GM23248 (cell line): Measurements from ENCODE around the gene BTBD18. TPM values are rescaled to one million over a fixed set of nuclear protein-coding genes. Genes with fewer than 3 reads are reported as not detected.

Experiments
- DNase-seq: peaks from one replicate; pipeline ENCODE4 v3.0.0-alpha.2; 2015
- H2AFZ ChIP-seq: fragments of 200-600 bp; sonication (generic); 2 replicates; pipeline ENCODE4 v1.6.1; 2016; ENCODE audit warnings: antibody characterized with exemption
- H3F3A ChIP-seq: fragments of 200-600 bp; sonication (generic); 2 replicates; pipeline ENCODE4 v1.6.1; 2016; ENCODE audit warnings: mild to moderate bottlenecking, antibody characterized with exemption, mixed run types; ENCODE audit not compliant: insufficient read depth
- H3K27ac ChIP-seq: fragments of 200-600 bp; sonication (generic); 2 replicates; pipeline ENCODE4 v1.5.1; 2016; ENCODE audit warnings: mild to moderate bottlenecking
- H3K27me3 ChIP-seq: fragments of 200-600 bp; sonication (generic); replicated peaks from 2 replicates; pipeline ENCODE4 v1.6.1; 2016; ENCODE audit warnings: mild to moderate bottlenecking; ENCODE audit not compliant: insufficient read depth
- H3K36me3 ChIP-seq: fragments of 200-600 bp; sonication (generic); 2 replicates; pipeline ENCODE4 v1.6.1; 2016; ENCODE audit warnings: low read depth, mild to moderate bottlenecking
- H3K4me1 ChIP-seq: fragments of 200-600 bp; sonication (generic); 2 replicates; pipeline ENCODE4 v1.6.1; 2016; ENCODE audit warnings: mild to moderate bottlenecking; ENCODE audit not compliant: insufficient read depth
- H3K4me2 ChIP-seq: fragments of 200-600 bp; sonication (generic); one replicate; pipeline ENCODE4 v1.6.1; 2016; ENCODE audit warnings: mild to moderate bottlenecking; ENCODE audit not compliant: unreplicated experiment
- H3K4me3 ChIP-seq: fragments of 200-600 bp; sonication (generic); 2 replicates; pipeline ENCODE4 v1.5.1; 2016; ENCODE audit warnings: mild to moderate bottlenecking
- H3K79me2 ChIP-seq: fragments of 200-600 bp; sonication (generic); 2 replicates; pipeline ENCODE4 v1.6.1; 2016; ENCODE audit warnings: mild to moderate bottlenecking; ENCODE audit not compliant: insufficient read depth
- H3K9ac ChIP-seq: fragments of 200-600 bp; sonication (generic); 2 replicates; pipeline ENCODE4 v1.6.1; 2016; ENCODE audit warnings: mild to moderate bottlenecking
- H3K9me2 ChIP-seq: fragments of 200-600 bp; sonication (generic); 2 replicates; pipeline ENCODE4 v1.6.1; 2016; ENCODE audit warnings: mixed run types, mild to moderate bottlenecking, moderate library complexity; ENCODE audit not compliant: insufficient read depth
- H3K9me3 ChIP-seq: fragments of 200-600 bp; sonication (generic); one replicate; pipeline ENCODE4 v1.6.1; 2017; ENCODE audit warnings: low read depth
- H4K20me1 ChIP-seq: fragments of 200-600 bp; sonication (generic); 2 replicates; pipeline ENCODE4 v1.6.0; 2016; ENCODE audit not compliant: insufficient read depth
- EZH2 ChIP-seq: fragments of 200-600 bp; sonication (generic); IDR thresholded peaks from 2 replicates; pipeline ENCODE4 v1.6.1; 2018; ENCODE audit warnings: antibody characterized with exemption, mild to moderate bottlenecking; ENCODE audit not compliant: insufficient read depth, poor library complexity, severe bottlenecking
- EZH2phosphoT487 ChIP-seq: fragments of 200-600 bp; sonication (generic); IDR thresholded peaks from 2 replicates; pipeline ENCODE4 v1.6.1; 2018; ENCODE audit warnings: antibody characterized with exemption, moderate library complexity, mild to moderate bottlenecking, low read depth; ENCODE audit not compliant: insufficient read depth
- WGBS, 2 experiments: methylation state at CpG; one replicate each; pipeline ENCODE4 v1.1.6; 2015 to 2017; ENCODE audit warnings: low lambda C conversion rate in 2 of 2, low coverage in 1 of 2; ENCODE audit errors: missing lambda C conversion rate in 2 of 2; 5-methylcytosine and 5-hydroxymethylcytosine counted together
- in situ Hi-C: fragments of 300-500 bp; cut with MboI; formaldehyde crosslinking; loops from 2 replicates; pipeline ENCODE4 v1.15.0; 2020
- polyA plus RNA-seq: library from polyadenylated mRNA; unstranded; fragments of >200 nt; fragmentation: Nextera tagmentation; extraction: Ambion mirVana; gene quantifications from 2 replicates; pipeline ENCODE4 v1.2.1, GENCODE V29; 2016
- total RNA-seq: library from RNA; depleted of rRNA; stranded (reverse); fragments of >200 nt; shearing (Covaris generic); gene quantifications from 2 replicates; pipeline ENCODE4 v1.2.3, GENCODE V29; 2014

BTBD18 gene
- total and polyA plus RNA-seq, 2 experiments from 2014 or later: not detected

DNA sequence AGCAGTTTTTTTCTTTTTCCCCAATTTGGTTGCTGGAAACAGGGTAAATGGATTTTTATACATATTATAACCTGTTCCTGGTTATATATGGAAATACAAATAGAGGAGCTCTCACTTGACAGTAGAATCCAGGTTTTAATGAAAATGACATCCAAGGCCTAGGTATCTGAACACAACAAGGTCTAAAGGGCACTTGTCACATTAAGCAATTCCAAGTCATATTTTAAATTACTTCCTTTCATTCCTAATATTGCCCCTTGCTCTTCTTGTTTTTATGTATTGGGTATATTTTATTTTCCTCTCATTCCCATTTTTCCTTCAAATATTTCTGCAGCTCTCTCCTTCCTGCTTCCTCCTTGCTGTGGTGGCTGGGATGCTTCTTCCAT lies 37.1 kb upstream of the BTBD18 start:
- TF ChIP-seq EZH2phosphoT487 (no peak), EZH2 (no peak)
- H3K9ac ChIP-seq: no peak overlapping the region
- H3K27me3 ChIP-seq: no peaks in the 10 kb centered on the region
- peaks cover 100% of the 10 kb centered on the region for H3K79me2 ChIP-seq
- peaks cover 4% of the 10 kb centered on the region; the same call in 1 of the 2 replicates for H3K36me3 ChIP-seq
- in situ Hi-C loops: no loop called here
- no peak for DNase-seq
- no peak overlapping the region for H3K4me3 ChIP-seq
- H3K27ac ChIP-seq: no peak overlapping the region
- H4K20me1 ChIP-seq: peaks cover 22% of the 10 kb centered on the region
- H3K4me1 ChIP-seq: peaks cover 27% of the 10 kb centered on the region
- no peak overlapping the region for H2AFZ ChIP-seq
- no peaks in the 10 kb centered on the region for H3K9me2 ChIP-seq
- H3F3A ChIP-seq: 0 out of 2 replicates have a peak, but pooled peaks cover 7% of the 10 kb centered on the region
- H3K9me3 ChIP-seq: no peaks in the 10 kb centered on the region
- H3K4me2 ChIP-seq: no peak overlapping the region

DNA sequence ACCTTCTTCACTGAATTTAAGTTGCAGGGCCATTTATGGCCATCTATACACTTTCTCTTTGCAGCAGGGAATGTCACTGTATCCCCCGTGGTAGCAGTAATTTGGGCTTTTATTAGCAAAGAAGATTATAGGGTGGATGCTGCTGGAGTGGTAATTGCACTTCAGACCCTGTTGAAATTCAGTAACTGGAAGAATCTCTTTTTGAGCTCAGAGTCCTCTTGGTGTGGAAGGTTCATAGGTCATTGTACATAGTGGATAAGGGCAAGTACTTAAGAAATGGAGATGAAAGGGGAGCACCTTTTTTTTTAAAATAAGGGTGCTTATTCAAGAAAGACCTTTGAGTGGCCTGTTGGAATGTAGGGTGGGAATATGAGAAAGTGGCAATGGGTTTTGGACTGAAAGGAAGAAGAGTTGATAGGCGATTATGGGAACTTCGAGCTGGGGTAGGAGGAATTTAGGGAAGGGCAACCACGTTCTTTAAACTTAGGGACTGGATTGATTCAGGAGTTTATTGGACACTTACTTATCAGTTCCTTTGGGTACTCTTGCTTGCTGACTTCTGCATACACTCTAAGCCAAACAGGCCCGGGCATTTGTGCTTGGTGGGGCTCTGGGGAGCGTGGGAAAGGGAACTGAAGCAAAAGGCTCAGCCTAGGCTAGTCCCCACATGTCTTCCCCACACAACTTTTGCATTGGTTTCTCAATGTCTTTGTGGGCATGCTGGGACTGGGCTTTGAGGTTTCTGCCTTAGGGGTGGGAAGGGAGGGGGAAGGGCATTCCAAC lies 36.5 kb upstream of the BTBD18 start:
- Histone ChIP-seq H3K27ac (no peak overlapping the region), H3K4me1 (peaks cover 24% of the 10 kb centered on the region), H3K9me2 (no peaks in the 10 kb centered on the region), H3F3A (0 out of 2 replicates have a peak, but pooled peaks cover 7% of the 10 kb centered on the region), H3K9ac (no peak overlapping the region), H3K4me2 (no peak overlapping the region), H3K36me3 (peaks cover 4% of the 10 kb centered on the region; the same call in 1 of the 2 replicates), H2AFZ (no peak overlapping the region), H3K9me3 (no peaks in the 10 kb centered on the region), H4K20me1 (peaks cover 22% of the 10 kb centered on the region), H3K27me3 (no peaks in the 10 kb centered on the region), H3K79me2 (peaks cover 100% of the 10 kb centered on the region), H3K4me3 (no peak overlapping the region)
- TF ChIP-seq EZH2phosphoT487 (no peak), EZH2 (no peak)
- DNase-seq: no peak
- in situ Hi-C loops: no loop called here
- 73 to 74% methylated on average over 6 of the region's 6 CpGs for WGBS, 2 experiments

DNA sequence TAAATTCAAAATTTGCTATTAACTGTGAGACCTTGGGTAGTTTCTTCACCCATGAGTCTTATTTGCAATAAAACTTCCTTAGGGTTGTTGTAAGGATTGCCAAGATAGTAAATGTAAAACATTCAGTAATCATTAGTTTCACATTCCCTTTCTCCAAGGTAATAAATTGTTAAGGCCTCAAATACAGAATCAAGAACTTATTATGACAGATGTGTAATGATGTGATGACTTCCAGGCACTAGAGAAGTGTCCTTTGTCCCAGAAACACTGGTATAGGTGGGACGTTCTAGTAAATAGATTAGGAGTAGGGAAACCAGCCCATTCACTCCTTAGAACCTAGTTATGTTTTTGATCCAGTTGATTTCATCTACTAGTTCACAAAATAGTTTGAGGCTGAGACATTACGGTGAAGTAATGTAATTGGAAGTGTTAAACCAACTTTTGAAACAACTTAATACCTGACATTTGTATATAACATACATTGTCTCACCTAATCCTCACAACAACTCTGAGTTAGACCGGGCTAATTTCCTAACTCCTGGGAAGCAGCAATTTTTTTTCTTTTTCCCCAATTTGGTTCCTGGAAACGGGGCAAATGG lies 35.5 kb upstream of the BTBD18 start:
- Histone ChIP-seq H3F3A (0 out of 2 replicates have a peak, but pooled peaks cover 7% of the 10 kb centered on the region), H3K9me2 (no peaks in the 10 kb centered on the region), H3K4me1 (peaks cover 16% of the 10 kb centered on the region), H4K20me1 (peaks cover 22% of the 10 kb centered on the region), H3K9ac (no peak overlapping the region), H3K27ac (peak overlapping the region; percentile 14; the same call in 1 of the 2 replicates), H3K4me2 (no peak overlapping the region), H3K36me3 (peaks cover 4% of the 10 kb centered on the region; the same call in 1 of the 2 replicates), H3K4me3 (no peak overlapping the region), H3K27me3 (no peaks in the 10 kb centered on the region), H2AFZ (no peak overlapping the region), H3K79me2 (peaks cover 100% of the 10 kb centered on the region), H3K9me3 (no peaks in the 10 kb centered on the region)
- in situ Hi-C loops: no loop called here
- no peak for DNase-seq
- TF ChIP-seq EZH2phosphoT487: no peak
- TF ChIP-seq EZH2: no peak
- 65 to 66% methylated on average over 4 of the region's 4 CpGs for WGBS, 2 experiments

DNA sequence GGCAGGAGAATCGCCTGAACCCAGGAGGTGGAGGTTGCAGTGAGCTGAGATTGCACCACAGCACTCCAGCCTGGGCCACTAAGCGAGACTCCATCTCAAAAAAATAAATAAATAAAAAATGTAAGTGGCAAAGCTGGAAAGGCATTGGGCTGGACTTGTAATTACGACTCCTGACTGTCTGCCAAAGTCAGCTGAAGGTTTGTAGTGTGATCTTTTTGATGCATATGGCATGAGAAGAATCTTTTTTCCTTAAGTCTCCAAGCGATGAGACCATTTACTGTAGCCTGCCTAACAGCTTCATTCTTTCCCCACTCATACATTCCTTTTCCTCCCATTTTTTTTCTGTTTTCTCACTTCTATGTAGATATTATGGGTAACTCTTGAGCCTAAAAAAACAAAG lies 34.8 kb upstream of the BTBD18 start:
- Histone ChIP-seq H2AFZ (no peak overlapping the region), H3K9me3 (no peaks in the 10 kb centered on the region), H3K4me1 (peaks cover 16% of the 10 kb centered on the region), H3K4me2 (no peak overlapping the region), H3K27ac (peak overlapping the region; percentile 14; the same call in 1 of the 2 replicates), H3K9ac (no peak overlapping the region), H3K36me3 (peaks cover 4% of the 10 kb centered on the region; the same call in 1 of the 2 replicates), H4K20me1 (peaks cover 26% of the 10 kb centered on the region), H3K79me2 (peaks cover 100% of the 10 kb centered on the region), H3K4me3 (no peak overlapping the region), H3K9me2 (no peaks in the 10 kb centered on the region), H3K27me3 (no peaks in the 10 kb centered on the region), H3F3A (0 out of 2 replicates have a peak, but pooled peaks cover 11% of the 10 kb centered on the region)
- TF ChIP-seq EZH2 (no peak), EZH2phosphoT487 (no peak)
- no peak for DNase-seq
- in situ Hi-C loops: no loop called here
- WGBS, 2 experiments: 87 to 90% methylated on average over 4 of the region's 4 CpGs
